RPMI7951 (cell line): ENCODE results near the gene AATF. TPM values are rescaled to one million over a fixed set of nuclear protein-coding genes. Genes with fewer than 3 reads are reported as not detected.
A peak's percentile ranks its signal among the peaks of the same experiment; 100 is the strongest.

Experiments used
- DNase-seq: peaks from one replicate; pipeline ENCODE4 v3.0.0-alpha.2; 2012; ENCODE audit warnings: low read depth
- total RNA-seq: library from RNA; depleted of rRNA; stranded (reverse); fragments of >200 nt; shearing (Covaris generic); gene quantifications from 2 replicates; pipeline ENCODE4 v1.2.3, GENCODE V29; 2014

The AATF gene
- total RNA-seq, 1 experiment from 2014 or later, result 27.0 TPM

DNA sequence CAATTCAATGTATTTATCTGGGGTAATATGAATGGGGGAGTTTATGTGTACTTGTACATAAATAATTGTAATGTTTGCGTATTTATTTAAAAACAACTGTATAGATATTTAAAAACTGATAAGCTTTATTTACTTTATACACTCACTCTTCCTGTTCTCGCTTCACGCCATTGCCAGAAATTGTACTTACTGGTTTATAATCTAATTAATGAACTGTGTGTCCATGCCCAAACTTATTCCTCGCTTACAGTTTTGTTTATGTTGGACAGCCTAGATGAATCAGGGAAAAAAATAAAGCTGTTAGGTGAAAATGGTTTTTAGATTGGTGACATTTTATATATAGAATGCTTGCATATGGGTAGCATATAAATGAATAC lies 30.8 kb downstream of the AATF start:
- no peak for DNase-seq

DNA sequence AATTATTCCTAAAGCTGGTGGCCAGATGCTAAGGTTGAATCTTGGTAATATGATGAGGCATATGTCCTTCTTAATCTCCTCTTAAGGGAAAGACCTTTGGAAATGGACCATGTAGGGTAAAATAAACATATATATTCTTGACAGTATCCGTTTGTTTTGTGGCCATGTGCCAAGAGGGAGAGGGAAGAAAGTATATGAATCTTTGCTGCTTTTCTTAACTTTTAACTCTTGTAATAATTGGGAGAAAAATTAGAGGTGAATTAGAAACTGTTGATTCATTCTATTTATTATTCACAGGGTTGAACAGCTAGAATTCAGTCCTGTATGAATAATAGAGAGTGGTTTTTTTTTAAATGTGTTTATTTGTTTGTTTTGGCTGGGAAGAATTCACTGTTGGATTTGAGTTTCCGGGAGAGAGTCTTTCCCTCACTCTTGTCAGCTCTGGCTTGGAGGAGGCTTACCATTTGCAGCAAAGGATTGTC lies 31.6 kb downstream of the AATF start:
- peak; percentile 21 for DNase-seq

DNA sequence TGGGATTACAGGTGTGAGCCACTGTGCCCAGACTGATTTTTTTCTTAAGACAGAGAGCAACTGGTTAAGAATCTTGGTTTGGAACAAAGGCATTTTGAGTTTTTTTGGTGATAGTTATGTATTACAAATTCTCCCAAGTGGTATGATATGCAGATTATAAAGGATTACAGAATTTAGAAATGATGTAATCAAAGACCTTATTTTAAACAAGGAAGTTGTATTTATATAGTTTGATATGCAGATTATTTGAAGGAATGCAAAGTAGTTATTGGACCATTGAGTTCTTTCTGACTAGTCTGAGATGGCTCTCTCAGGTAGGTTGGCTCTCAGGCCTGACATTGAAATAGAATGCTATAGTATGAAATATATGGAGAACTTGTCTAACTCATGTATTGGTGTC lies 34.9 kb downstream of the AATF start:
- DNase-seq, result no peak

DNA sequence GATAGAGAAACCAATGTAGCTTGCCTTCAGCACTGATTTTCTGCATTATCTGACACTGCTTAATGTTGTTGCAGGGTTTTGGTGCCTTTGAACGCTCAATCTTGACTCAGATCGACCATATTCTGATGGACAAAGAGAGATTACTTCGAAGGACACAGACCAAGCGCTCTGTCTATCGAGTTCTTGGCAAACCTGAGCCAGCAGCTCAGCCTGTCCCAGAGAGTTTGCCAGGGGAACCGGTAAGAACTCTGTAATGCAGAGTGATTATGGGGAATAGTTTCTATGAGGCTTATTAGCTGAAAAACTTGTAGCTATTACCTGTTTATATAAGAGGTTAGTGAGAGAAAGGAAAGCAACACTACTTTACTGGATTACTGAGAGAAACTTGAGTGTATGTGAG lies 40.4 kb downstream of the AATF start:
- DNase-seq, result no peak

DNA sequence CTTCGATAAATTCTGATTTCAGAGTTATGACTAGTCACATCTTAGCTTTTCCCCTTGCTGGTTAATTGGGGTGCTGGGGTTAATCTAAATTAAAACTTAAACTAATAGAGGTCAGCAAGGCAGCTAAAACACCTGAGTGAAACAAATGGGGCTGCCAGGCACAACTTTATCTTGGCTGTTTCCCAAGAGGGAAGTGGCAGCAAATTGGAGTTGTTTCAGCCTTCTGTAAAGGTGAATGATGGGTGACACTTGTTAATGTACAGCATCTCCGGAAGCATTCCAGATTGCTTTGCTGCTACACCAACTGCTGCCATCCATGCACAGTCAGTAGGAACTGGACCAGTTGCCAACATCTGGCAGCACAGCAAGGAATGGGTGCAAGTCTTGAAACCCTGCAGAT lies 43.9 kb downstream of the AATF start:
- no peak for DNase-seq

DNA sequence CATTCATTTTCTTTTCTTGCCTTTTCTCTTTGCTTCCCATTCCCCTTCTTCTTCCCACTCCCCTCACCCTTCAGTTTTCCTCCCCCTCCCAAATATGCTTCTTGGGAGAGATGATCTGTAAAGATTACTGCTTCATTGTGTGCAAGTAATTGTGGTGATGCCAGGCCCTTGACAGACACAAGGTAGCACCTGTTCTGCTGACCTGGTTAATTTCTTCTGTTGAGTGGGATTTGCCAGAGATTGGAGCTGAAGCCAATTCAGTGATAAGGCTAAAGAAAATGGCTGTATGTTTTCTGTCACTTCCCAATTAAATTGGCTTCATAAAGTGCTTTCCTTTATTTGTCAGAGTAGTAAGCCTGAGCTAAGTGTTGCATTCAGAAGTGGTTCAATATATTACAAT lies 44.5 kb downstream of the AATF start:
- DNase-seq, result no peak

DNA sequence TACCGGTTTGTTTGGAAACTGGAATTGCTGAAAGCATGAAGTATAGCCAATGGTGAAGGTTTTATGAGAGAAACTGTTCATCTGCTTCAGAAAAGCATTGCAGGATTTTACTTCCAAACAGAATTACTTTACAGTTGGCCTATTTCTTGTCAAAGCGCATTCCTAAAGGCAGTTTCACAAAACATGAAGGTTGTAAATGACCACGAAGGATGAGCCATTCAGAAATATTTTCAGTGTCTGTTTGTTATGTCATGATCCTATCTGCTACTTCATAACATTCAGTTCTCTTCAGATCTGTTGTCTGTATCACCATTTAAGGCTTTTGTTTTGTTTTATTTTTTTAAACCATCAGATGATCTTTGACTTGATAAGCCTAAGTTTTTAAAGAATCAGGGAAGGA lies 45.7 kb downstream of the AATF start:
- DNase-seq, result no peak

DNA sequence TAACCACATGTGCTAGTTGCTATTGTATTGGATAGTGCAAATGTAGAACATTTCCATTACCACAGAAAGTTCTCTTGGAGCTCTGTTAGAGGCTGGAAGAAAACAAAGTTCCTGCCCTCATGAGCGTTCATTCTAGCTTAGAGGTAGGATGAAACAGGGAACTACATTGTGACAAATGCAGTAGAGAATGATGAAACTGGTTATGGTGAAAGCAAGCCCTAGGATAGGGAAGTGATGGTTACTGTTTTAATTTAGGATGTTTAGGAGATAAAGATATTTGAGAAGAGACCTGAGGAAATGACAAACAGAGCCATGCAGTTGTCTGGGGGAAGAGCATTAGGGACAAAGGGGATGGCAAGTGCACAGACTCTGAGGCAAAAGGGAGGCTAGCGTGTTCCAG lies 50.7 kb downstream of the AATF start:
- no peak for DNase-seq

DNA sequence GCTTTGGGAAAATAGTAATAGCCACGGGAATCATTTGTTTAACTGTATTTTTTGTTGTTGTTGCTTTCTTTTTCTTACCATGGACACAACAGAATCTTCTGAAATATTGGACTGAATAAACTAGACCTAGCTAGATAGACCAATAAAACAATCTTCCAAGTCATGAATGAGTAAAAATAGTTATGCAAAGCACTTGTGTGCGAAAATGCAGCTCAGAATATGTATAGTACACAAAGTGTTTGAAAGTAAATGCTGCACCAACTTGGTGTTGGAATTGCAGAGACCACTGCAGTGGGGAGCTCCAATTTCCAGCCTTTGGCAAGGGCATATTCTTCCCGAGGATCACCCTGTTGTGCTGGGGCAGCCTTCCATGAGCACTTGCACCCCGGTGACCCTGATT lies 68.0 kb downstream of the AATF start:
- DNase-seq, result no peak

DNA sequence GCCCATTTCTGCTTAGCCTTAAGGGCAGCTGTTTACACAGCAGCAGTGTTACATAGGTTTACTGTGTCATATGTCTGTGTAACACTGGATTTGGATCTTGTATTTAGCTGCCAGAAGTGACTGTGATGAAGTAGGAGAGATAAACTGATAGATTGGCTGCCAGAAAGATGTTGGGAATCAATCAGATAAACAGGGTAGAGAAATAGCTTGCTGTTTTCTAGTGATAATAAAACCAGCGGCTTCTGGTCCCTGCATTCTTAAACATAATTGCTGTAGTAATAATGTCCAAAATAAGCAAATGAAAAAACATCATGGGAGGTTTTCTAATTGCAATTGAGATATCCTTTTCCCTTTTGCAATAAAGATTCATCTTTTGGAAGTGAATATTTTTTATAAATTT lies 68.7 kb downstream of the AATF start:
- DNase-seq, result no peak

DNA sequence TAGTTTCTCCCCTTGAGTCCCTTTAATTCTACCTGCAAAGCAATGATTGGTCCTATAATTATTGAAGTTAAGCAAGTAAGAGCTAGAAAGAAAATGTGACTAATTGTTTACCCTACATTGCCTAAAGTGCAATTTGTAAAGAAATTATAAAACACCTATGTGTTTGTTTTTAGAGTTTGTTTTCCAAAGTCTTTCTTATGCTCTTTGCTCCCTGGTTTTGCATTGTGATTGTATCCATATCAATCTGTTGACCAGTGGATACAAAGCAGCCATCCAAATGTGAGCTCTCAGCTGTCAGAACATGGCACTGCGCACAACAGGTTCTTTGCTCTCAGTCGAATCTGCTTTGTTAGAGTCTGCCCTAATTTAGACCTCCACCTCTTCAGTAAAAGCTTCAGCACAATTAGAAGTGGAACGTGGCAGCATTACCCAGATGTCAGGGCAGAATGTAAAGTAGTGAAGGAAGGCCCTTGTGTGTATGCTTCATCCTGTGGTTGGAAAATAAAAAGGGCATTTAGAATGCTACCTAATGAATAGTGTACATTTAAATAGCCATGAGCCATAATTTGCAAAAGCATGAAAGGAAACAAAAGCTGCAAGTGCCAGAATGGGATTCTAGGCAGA lies 70.5 kb downstream of the AATF start:
- peak; percentile 2 for DNase-seq

DNA sequence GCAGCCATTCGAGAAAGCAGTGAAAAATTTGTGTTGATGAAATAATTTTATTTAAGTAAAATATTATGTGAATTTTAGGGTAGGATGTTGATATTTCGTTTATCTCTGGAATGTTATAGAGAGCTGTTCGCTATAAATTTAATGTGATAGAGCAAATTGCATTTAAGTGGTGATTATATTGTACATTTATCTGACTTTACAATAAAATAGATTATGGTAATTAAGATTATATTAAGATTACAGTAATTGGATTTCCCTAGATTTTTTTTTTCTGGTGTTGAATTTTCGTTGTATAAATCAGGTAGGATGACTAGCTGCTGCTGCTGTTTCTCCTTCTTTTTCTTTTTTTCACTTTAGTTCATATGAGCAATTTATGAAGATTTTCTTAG lies 71.0 kb downstream of the AATF start:
- DNase-seq, result no peak

DNA sequence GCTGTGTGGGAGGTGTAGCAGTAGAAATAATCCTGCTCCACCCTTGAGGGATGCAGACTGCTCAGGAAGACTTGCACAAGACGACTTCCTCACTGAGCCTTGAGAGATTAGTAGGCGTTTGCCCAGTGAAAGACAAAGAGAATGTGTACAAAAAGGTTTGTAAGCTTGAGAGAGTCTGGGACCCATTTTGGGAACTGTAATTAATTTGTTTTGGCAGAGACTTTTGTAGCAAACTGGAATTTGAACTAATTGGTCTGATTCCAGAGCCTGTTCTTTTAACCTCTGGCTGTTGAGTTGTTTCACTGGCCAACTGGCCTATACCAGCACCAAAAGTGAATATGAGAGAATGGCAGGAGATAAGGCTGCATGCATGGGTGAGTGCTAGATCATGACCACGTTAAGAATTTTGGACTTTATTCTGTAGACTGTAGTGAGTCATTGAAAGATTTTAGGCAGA lies 75.5 kb downstream of the AATF start:
- no peak for DNase-seq

DNA sequence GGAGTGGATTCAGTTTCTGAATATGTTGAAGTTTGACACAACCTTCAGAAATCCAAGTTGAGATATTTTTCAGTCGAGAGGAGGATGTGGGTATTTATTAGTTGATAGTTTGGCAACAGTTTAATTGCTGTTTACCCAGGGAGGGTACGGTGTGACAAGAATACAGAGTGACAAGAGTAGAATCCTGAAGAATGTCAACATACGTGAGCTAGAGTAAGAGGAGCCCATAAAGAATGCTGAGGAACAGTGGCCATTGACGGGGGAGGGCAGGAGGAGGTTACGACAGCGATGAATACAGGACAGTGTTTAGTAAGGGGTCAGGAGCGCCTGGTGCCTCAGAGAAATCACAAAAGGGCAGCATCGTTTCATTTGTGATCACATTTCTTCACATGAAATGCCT lies 76.5 kb downstream of the AATF start:
- no peak for DNase-seq

DNA sequence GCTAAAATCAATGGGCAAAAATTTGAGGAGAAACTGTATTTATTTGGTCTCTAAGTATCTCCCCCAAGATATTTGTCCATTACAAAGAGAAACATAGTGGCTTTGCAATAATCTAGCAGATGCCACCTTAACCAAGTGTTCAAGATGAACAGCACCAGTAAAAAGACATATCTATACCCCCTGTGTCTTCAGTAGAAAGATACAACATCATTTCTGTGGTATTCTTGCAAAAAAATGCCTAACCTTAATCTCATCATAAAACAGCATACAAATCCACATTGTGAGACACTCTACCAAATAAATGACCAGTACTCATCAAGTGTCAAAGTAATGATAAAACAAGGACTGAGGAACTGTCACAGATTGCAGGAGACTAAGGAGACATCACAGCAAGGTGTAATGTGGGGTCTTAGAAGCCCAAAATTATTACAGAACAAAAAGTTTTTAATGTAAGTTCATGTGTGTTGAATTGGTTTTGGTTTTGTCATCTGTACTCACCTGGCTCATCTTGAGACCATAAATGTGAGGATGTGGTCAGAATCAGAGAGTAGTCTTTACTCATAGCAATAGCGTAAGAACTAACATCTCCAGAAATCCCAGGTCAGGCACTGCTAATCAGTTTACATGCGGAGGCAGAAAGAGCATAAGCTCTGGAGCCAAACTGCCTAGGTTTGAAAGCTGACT lies 77.2 kb downstream of the AATF start:
- DNase-seq, result no peak

DNA sequence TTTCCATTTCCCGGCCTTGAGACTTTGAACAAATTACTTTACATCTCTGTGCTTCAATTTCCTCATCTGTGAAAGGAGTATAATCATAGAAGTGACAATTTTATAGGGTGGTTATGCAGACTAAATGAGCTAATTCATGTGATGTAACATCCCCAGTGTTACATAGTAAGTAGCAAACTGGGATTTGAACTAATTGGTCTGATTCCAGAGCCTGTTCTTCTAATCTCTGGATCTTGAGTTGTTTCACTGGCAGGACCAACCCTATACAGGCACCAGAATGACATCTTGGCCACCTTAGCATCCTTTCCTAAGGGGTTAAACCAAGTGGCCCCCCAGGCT lies 77.7 kb downstream of the AATF start:
- no peak for DNase-seq

DNA sequence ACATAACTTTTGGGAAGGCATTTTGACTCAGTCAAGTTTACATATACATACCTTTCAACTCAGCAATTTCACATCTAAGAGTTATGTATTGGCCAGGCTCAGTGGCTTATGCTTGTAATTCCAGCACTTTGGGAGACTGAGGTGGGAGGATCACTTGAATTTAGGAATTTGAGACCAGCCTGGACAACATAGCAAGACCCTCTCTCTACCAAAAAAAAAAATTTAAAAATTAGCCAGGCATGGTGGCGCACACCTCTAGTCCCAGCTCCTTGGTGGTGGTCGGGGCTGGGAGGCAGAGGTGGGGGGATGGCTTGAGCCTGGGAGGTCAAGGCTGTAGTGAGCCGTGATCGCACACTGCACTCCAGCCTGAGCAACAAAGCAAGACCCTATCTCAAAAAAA lies 79.3 kb downstream of the AATF start:
- no peak for DNase-seq

DNA sequence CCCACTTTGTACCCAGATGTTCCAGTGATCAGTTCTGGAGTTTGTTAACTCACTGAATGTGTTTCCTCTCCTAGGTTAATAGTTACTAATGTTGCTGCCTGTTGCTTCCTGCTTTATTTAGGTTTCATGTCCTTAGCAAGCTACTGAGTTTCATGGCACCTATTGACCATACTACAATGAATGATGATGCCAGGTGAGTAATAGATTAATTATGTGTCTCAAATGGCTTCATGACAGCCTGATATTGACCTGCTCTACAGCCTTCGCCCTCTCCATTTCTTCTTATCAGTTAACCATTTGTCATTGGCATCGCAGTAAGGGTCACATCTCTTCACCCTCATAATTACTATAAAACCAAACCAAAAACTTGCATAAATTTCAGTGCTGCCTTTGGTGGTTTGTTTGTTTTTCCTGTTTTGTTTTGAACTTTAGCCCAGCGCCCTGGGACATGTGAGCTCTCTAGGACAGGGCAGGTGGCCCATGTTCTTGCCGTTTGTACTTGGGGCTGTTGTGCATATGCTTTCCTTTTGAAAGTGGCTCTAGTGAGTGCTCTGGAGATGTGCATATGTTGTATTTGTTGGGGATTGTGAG lies 82.8 kb downstream of the AATF start:
- no peak for DNase-seq

DNA sequence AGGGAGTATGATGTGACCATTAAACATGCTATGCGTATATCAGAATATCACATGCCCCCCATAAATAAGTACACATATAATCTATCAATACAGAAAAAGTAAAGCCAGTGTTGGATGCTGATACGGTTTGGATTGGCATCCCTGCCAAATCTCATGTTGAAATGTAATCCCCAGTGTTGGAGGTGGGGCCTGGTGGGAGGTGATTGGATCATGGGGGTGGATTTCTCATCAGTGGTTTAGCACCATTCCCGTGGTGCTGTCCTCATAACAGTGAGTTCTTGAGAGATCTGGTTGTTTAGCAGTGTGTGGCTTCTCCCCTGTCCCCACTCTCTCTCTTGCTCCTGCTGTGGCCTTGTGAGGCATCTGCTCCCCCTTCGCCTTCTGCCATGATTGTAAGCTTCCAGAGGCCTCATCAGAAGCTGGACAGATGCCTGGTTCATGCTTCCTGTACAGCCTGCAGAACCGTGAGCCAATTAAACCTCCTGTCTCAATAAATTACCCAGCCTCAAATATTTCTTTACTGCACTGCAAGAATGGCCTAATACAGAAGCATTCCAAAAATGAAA lies 88.9 kb downstream of the AATF start:
- DNase-seq, result no peak

DNA sequence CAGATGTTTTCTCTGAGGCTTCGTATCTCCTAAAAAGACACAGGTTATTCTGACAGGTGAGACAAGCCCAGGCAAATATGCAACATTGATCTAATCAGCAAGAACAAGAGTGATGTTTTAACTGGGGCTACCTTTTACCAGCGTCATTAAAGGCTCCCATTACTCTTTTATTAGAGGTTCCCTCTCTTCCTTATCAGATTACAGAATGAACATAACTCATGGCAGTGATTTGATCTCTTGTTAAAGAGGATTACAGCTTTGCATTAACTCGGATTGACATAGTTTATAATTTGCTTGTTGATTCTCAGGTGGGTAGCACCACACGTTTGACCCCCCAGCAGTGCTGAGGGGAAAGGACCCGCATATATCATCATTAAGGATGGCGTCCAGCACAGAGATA lies 90.5 kb downstream of the AATF start:
- DNase-seq, result no peak

DNA sequence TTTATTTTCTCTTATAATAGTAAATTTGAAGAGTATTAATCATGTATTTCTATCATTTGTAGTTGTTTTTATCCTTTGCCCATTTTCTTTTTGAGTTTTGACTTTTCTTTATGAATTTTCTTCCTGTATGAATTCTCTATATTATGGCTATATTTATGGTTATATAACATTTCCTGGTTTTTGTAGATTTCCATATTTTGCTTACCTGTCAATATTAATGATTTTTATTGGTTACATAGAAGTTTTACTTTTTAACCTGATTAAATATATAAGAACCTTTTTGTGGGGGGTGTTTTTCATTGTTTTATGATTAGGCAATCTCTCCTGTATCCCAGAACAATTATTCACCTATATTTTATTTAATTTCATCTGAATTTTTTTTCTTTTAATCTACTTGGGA lies 93.2 kb downstream of the AATF start:
- no peak for DNase-seq

DNA sequence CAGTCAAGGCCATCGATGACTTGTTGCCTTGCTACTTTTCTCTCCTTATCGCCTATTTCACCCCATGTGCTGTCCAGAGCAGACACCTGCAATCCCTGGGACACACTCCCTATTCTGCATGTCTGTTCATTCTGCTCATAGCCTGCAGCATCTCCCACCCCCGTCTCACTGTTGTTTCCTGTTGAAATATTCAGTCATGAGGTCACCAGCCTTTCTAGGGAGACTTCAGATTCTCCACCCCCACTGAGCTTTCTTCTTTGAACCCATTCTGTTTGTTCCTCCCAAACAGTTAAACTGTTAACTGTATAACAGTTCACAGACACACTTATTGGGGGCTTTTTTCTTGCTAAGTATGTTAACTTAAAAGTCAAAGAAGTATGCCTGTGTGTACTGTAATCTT lies 94.4 kb downstream of the AATF start:
- DNase-seq, result no peak

DNA sequence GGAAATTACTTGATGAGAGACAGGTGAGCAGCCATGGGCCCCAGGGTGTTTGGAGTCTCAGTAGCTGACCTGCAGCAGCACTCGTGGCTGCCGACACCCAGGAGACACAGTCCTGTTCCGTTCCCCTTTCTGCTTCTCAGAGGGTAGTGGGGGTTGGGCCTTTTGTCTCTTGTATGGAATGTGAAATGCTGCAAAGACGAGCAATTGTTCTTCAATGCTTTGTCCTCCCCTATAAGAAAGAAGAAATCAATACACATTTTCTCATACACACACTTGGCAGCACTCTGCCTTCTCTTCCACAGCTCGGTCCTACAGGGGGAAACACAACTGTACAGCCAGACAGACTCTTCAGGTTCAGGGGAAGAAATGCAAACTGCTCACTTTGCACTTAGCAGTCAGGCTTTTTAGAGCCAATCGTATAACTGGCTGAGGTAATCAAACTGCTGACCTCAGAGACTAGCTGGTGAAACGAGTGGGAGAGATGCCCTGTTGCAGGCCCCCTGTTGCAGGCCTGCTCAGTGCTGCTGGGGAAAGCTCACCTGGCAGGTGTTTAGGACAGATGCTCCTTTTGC lies 96.7 kb downstream of the AATF start:
- no peak for DNase-seq
